Ishikawa (cell line): ENCODE results near the gene SLCO1A2.

Source experiments
- CEBPB ChIP-seq: IDR thresholded peaks from 2 replicates; pipeline ENCODE4 v1.6.1; 2012
- CREB1 ChIP-seq: IDR thresholded peaks from 2 replicates; pipeline ENCODE4 v1.6.1; 2012; ENCODE audit warnings: low read depth
- EGR1 ChIP-seq: IDR thresholded peaks from 2 replicates; pipeline ENCODE4 v1.6.1; 2012
- EP300 ChIP-seq: IDR thresholded peaks from 2 replicates; pipeline ENCODE4 v1.6.1; 2012; ENCODE audit warnings: borderline replicate concordance
- FOXM1 ChIP-seq: IDR thresholded peaks from 2 replicates; pipeline ENCODE4 v1.6.1; 2012; ENCODE audit warnings: low read depth, borderline replicate concordance
- NFIC ChIP-seq: IDR thresholded peaks from 2 replicates; pipeline ENCODE4 v1.6.1; 2012
- RAD21 ChIP-seq: IDR thresholded peaks from 2 replicates; pipeline ENCODE4 v1.6.1; 2012; ENCODE audit warnings: low read depth
- REST ChIP-seq: IDR thresholded peaks from 2 replicates; pipeline ENCODE4 v1.6.1; 2012; ENCODE audit warnings: low read depth, mild to moderate bottlenecking
- TAF1 ChIP-seq: IDR thresholded peaks from 2 replicates; pipeline ENCODE4 v1.6.1; 2012; ENCODE audit warnings: low read depth, mild to moderate bottlenecking
- TCF12 ChIP-seq: IDR thresholded peaks from 2 replicates; pipeline ENCODE4 v1.6.1; 2012; ENCODE audit warnings: low read depth
- TEAD4 ChIP-seq: IDR thresholded peaks from 2 replicates; pipeline ENCODE4 v1.6.1; 2012
- YY1 ChIP-seq: IDR thresholded peaks from 2 replicates; pipeline ENCODE4 v1.6.1; 2012; ENCODE audit warnings: low read depth
- ZBTB7A ChIP-seq: IDR thresholded peaks from 2 replicates; pipeline ENCODE4 v1.6.1; 2012; ENCODE audit warnings: low read depth
- TF ChIP-seq, protein P1 (sequence below): IDR thresholded peaks from 2 replicates; pipeline ENCODE4 v1.6.1; 2012
- TF ChIP-seq, protein P2 (sequence below): IDR thresholded peaks from 2 replicates; pipeline ENCODE4 v1.6.1; 2012

Gene SLCO1A2, protein sequence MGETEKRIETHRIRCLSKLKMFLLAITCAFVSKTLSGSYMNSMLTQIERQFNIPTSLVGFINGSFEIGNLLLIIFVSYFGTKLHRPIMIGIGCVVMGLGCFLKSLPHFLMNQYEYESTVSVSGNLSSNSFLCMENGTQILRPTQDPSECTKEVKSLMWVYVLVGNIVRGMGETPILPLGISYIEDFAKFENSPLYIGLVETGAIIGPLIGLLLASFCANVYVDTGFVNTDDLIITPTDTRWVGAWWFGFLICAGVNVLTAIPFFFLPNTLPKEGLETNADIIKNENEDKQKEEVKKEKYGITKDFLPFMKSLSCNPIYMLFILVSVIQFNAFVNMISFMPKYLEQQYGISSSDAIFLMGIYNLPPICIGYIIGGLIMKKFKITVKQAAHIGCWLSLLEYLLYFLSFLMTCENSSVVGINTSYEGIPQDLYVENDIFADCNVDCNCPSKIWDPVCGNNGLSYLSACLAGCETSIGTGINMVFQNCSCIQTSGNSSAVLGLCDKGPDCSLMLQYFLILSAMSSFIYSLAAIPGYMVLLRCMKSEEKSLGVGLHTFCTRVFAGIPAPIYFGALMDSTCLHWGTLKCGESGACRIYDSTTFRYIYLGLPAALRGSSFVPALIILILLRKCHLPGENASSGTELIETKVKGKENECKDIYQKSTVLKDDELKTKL

GRCh38 chr12:21334771-21335325, at the start of gene SLCO1A2:
Gene SLCO1A2 (minus strand): TSS chr12:21334917. CDS start chr12:21334647, 270 bp downstream.
- TF ChIP-seq TCF12 (no peak), FOXM1 (no peak), REST (no peak), CREB1 (no peak), CEBPB (no peak), TEAD4 (no peak), TAF1 (no peak), EGR1 (no peak), RAD21 (no peak), EP300 (no peak), YY1 (no peak), NFIC (no peak), ZBTB7A (no peak)
- TF ChIP-seq, protein P1, sequence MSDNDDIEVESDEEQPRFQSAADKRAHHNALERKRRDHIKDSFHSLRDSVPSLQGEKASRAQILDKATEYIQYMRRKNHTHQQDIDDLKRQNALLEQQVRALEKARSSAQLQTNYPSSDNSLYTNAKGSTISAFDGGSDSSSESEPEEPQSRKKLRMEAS: no peak
- TF ChIP-seq, protein P2, sequence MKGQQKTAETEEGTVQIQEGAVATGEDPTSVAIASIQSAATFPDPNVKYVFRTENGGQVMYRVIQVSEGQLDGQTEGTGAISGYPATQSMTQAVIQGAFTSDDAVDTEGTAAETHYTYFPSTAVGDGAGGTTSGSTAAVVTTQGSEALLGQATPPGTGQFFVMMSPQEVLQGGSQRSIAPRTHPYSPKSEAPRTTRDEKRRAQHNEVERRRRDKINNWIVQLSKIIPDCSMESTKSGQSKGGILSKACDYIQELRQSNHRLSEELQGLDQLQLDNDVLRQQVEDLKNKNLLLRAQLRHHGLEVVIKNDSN: no peak

- TF ChIP-seq TCF12 (no peak), CEBPB (no peak), REST (no peak), FOXM1 (no peak), CREB1 (no peak), NFIC (no peak), ZBTB7A (no peak), TAF1 (no peak), YY1 (no peak), RAD21 (no peak), TEAD4 (no peak), EGR1 (no peak), EP300 (no peak)
- TF ChIP-seq, protein P2: no peak
- TF ChIP-seq, protein P1: no peak
These were observed 49.5 kb upstream of the SLCO1A2 start for GRCh38 chr12:21384261-21384660.

GRCh38 chr12:21379218-21379617, 44.5 kb upstream of the SLCO1A2 start:
- peak; percentile 81 for TF ChIP-seq CEBPB
- no peak for TF ChIP-seq TAF1

DNA sequence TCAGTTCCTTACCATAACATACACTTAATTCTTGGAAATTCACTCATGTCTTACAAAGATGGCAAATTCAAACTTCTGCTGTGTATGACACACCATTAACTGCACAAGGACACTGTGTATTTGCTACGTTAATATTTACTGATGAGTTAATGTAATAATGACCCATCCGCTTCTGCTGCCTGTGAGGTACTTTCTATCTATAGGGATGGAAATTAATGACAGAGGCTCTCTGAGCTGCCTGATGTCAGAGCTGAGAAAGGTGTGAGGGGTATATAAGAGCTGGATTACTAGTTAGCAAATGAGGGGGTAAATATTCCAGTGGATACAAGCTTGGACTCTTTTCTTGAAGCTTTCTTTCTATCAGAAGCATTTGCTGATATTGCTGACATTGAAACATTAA, 37.9 kb upstream of the SLCO1A2 start, which contains the start of gene IAPP:
IAPP (plus strand) TSS at position 301 of the 400 bp plus-strand sequence. CDS start 450 bp downstream, outside the sequence.
- TF ChIP-seq RAD21 (no peak), NFIC (no peak), FOXM1 (no peak), TCF12 (no peak), EGR1 (no peak), REST (no peak), TAF1 (no peak), TEAD4 (no peak), EP300 (no peak), YY1 (no peak), CREB1 (no peak), ZBTB7A (no peak), CEBPB (no peak)
- TF ChIP-seq, protein P1: no peak
- TF ChIP-seq, protein P2: no peak
